CD4-positive, alpha-beta T cell treated with Interleukin-15 for 1 hour (primary cell): ENCODE measurements around the gene NDC80.
A peak's percentile ranks its signal among the peaks of the same experiment; 100 is the strongest.
"Not testable (repeated sequence)": the region's sequence is repeated elsewhere in the genome, so short reads cannot be mapped to it uniquely, and the experiment has no call there.

ENCODE experiments used
- DNase-seq: peaks from one replicate; pipeline ENCODE4 v3.0.0-alpha.2; 2020

The NDC80 gene

GRCh38 chr18:2571200-2572170 is at the start of gene NDC80, which contains the start of gene METTL4:
TSS of gene NDC80 (plus strand) at chr18:2571557. CDS start at chr18:2572986, 1,429 bp downstream.
TSS of gene METTL4 (minus strand) at chr18:2571505. CDS start at chr18:2567216, 4,289 bp downstream.
- DNase-seq = peak; percentile 87

GRCh38 chr18:2522112-2522511 is 49.2 kb upstream of the NDC80 start:
- DNase-seq = no peak

- DNase-seq = not testable (repeated sequence)
Observed at GRCh38 chr18:2524794-2525198, 46.6 kb upstream of the NDC80 start.

GRCh38 chr18:2526329-2526728 is 45.0 kb upstream of the NDC80 start:
- no peak for DNase-seq

GRCh38 chr18:2529154-2529553 is 42.2 kb upstream of the NDC80 start:
- no peak for DNase-seq

- no peak for DNase-seq
Observed at GRCh38 chr18:2531751-2532150, 39.6 kb upstream of the NDC80 start.

- DNase-seq = no peak
Observed at GRCh38 chr18:2532797-2533196, 38.6 kb upstream of the NDC80 start.

- DNase-seq = no peak
Observed at GRCh38 chr18:2534906-2535305, 36.5 kb upstream of the NDC80 start.

GRCh38 chr18:2535419-2535910 is 35.9 kb upstream of the NDC80 start:
- DNase-seq = no peak

GRCh38 chr18:2536063-2536462 is 35.3 kb upstream of the NDC80 start:
- DNase-seq = no peak

- DNase-seq = no peak
Observed at GRCh38 chr18:2536493-2536892, 34.9 kb upstream of the NDC80 start.

GRCh38 chr18:2537296-2537695 is 34.1 kb upstream of the NDC80 start:
- DNase-seq = no peak

GRCh38 chr18:2538236-2538635 is 33.1 kb upstream of the NDC80 start:
- DNase-seq = no peak

- DNase-seq = no peak
Observed at GRCh38 chr18:2538844-2539243, 32.5 kb upstream of the NDC80 start.

- DNase-seq = no peak
Observed at GRCh38 chr18:2540575-2540974, 30.8 kb upstream of the NDC80 start.

GRCh38 chr18:2541925-2542563 is 29.3 kb upstream of the NDC80 start:
- DNase-seq = not testable (repeated sequence)

GRCh38 chr18:2545155-2545554 is 26.2 kb upstream of the NDC80 start:
- no peak for DNase-seq

- no peak for DNase-seq
Observed at GRCh38 chr18:2547477-2548087, 23.8 kb upstream of the NDC80 start.

GRCh38 chr18:2549462-2549861 is 21.9 kb upstream of the NDC80 start:
- no peak for DNase-seq

- no peak for DNase-seq
Observed at GRCh38 chr18:2551425-2551824, 19.9 kb upstream of the NDC80 start.

GRCh38 chr18:2554696-2555095 is 16.7 kb upstream of the NDC80 start:
- no peak for DNase-seq

- DNase-seq = no peak
Observed at GRCh38 chr18:2555895-2556294, 15.5 kb upstream of the NDC80 start.

- DNase-seq = no peak
Observed at GRCh38 chr18:2557536-2557935, 13.8 kb upstream of the NDC80 start.
